Right ventricle myocardium inferior (tissue), 1 donor: Measurements from ENCODE around the gene LZTS2. TPM values are rescaled to one million over a fixed set of nuclear protein-coding genes. Genes with fewer than 3 reads are reported as not detected.
"Not testable (repeated sequence)": the region's sequence is repeated elsewhere in the genome, so short reads cannot be mapped to it uniquely, and the experiment has no call there.

Experiments
- ATAC-seq: fragments of 200-7000 bp; cut with Tn5 transposase; one replicate; pipeline ENCODE4 v1.9.1; 2020; ENCODE audit warnings: mild to moderate bottlenecking, moderate library complexity
- DNase-seq: peaks from one replicate; pipeline ENCODE4 v3.0.0; 2021; ENCODE audit errors: missing footprints
- intact Hi-C: fragments of 100-400 bp; cut with DNase I; formaldehyde crosslinking; loops from one replicate; pipeline ENCODE4 v1.11.0; 2022
- total RNA-seq: library from RNA; stranded (reverse); fragmentation: NEBNext Ultra II Directional; extraction: Animal tissue kit (Norgen Biotek cat#: 25700); gene quantifications from one replicate; pipeline ENCODE4 v1.2.1, GENCODE V29; 2021
- donor health status: DM: no; HTN: yes; CAD: no; lungs with severe emphysema.

Gene LZTS2
- total RNA-seq, 1 donor from 2014 or later: 43.4 TPM

DNA sequence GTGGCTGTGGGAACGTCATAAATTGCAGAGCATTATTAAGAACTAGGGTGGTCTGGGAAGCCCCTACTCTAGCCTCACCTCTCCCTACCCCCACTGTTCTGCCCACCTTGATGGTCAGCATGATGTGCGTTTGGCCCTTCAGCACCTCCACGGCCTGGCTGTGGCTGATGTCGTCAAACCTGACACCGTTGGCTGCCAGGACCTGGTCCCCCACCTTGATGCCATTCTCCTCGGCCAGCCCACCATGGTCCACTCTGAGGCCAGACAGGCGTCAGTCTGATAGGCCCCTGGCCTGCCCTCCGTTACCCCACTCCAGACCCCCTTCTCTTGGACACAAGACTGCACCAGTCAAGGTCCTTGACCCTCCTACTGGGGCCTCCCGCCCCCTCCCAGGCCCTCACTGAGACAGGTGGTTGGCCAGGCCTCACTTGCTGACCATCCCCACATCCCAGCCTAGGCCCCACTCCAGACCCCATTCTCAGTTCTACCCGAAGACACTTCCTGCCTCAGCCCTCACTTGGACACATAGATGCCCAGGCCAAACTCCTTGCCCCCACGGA lies 22.2 kb downstream of the LZTS2 start:
- ATAC-seq (no peak), DNase-seq (no peak)
- intact Hi-C loops: no loop called here

DNA sequence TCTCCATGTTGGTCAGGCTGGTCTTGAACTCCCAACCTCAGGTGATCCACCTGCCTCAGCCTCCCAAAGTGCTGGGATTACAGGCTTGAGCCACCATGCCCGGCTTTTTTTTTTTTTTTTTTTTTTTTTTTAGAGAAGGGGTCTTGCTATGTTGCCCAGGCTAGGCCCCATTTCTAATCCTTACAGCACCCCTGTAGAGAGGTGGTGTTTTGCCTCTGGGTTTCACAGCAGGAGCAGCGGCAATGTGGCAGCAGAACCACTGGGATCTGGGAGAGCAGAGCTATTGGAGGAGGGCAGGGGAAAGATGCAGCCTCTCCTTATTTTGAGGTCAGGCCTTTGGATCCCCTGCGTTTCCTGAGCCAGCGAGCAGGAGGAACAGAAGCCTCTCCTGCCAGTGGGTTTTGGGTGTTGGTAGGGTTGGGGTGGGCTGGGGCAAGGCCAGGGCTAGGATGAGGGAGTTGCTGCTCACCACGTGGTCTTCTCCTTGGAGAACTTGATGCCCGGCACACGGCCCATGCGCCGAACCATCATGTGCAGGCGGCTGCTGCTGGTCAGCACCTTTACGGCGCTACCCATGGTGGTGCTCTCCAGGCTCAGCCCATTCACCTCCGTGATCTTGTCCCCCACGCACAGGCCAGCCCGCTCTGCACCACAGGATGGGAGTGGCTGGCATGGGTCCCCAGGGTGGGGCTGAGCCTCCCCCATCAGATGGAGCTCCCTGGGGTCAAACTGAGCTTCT lies 23.5 kb downstream of the LZTS2 start:
- intact Hi-C loops: no loop called here
- no peak for ATAC-seq
- DNase-seq: peak; percentile 43

DNA sequence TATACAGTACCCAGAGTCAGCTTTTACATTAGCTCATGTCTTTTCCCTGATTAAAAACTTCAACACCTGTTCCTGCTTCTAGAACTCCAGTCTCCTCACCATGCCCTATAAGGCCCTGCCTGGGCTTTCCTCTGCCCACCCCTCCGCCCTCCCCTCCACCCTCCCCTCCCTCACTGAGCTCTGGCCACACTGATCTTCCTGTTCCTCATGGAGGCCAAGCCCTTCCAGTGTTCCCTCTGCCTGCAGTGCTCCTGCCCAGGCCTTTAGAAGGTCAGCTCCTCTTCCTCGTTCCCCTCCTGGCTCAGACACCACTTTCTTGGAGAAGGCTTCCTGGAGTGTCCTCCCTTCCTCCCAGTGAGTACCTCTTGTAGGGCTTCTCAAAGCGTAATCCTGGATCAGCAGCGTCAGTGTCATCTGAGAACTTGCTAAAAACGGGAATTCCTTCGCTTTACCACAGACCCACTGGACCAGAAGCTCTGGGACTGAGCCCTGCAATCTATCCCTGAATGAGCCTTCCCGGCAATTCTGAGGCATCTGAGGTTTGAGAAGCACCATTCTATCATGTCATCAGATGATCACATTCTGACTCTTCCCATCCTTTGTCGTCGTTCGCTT lies 27.6 kb downstream of the LZTS2 start:
- DNase-seq (no peak), ATAC-seq (no peak)
- intact Hi-C loops: no loop called here

DNA sequence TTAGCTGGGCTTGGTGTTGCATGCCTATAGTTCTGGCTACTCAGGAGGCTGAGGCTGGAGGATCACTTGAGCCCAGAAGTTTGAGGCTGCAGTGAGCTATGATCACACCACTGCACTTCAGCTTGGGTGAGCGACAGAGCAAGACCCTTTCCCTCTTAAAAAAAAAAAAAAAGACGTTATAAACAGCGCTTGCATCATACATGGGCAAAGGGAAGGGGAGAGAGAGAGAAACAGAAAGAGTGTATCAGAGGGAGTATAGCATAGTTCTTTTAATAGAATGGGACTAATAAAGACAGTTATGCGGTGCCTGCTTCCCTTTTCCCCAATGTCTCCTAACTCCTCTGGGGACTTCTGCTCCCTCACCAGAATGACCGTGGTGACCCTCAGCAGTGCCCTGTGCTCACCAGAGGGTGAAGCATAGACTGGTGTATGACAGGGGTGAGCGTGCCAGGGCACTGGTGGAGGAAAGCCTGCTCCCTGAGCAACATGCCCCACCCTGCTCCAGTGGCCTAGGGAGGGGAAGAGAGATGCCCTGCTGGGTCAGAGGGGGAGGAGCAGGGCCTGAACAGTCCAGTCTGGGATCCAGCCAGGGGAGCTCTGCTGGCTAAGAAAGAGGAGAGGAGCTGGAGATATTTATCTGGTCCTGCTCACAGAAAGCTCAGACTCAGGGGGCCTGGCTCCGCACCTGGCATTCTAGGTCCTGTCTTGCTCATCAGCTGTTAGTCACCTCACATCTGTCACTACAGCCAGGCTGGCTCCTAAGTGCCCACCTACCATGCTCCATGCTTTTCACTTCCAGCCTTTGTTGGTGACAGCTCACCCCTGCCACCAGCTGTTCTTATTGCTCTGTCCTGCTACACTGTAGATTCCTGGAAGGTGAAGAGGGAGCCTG lies 29.1 kb downstream of the LZTS2 start:
- intact Hi-C loops: no loop called here
- ATAC-seq: no peak
- DNase-seq: no peak

DNA sequence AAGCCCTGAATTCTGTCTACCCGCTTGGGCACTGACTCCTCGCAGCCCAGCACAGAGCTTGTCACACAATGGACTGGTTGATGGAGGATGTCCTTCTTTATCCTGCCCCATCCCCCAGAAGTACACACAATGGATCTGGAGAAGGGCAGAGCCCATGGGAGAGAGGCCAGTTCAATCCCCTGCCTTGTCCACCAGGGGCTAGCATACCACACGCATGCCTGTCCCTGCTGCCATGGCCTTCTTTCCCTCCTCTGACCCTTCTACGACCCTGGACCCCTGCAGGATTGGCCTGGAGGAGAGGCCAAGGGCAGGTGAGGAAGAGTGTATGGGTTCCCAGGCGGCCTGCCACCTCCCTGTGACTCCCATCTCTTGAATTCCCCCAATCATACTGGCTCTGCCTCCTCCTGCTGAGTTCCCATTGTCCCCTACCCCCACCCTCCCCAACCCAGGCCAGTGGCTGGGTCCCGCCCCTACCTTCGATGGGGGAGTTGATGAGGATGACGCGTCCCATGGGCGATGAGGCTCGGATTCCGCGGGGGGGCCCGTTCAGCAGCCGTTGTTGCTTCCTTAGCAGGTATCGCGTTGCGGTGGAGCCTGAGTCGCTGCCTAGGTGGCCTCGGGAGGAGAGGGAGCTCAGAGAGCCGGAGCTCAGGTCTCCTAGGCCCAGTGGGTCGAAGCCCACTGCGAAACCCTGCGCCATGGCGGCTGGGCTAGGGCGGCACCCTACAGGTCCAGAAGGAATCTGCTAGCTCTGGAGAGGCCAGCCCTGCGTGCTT lies 30.1 kb downstream of the LZTS2 start:
- no peak for DNase-seq
- intact Hi-C loops: loop anchor here (5.0 kb wide), 1 partner anchor 42 kb away; the partner anchor contains the start of genes MRPL43 and TWNK

DNA sequence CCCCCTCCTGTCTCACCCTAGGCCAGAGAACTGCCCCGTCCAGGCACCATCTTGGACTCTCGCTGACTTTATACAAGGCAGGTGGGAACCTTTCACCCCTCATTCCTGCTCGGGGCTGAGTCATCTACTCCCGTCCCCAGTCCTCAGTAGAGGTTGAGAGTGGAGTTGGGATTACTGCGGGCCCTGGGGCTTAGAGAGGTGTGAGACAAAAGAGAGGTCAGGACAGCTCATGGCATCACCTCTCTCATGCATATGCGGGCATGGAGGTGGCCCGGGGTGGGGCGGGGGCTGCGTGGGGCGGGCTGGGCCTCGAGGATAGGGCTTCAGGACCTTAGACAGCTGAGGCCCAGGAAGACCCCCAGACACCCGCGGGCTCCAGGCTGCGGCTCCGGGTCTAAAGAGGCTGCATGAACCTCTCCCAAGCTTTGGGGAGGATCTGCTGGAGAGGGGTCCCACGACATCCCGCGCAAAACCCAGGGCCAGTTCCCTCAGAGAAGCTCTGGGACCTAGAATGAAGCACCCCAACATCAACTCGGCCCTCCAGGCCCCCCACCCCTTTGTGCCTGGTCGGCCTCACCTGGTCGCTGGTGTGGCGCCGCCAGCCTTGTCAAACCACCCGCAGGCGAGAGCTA lies 31.0 kb downstream of the LZTS2 start:
- no peak for DNase-seq
- intact Hi-C loops: loop anchor here (5.0 kb wide), 1 partner anchor 43 kb away; the partner anchor contains the start of genes MRPL43 and TWNK
- ATAC-seq: no peak

More for the DNA sequence above, 30.1 kb downstream of the LZTS2 start:
- ATAC-seq: no peak

DNA sequence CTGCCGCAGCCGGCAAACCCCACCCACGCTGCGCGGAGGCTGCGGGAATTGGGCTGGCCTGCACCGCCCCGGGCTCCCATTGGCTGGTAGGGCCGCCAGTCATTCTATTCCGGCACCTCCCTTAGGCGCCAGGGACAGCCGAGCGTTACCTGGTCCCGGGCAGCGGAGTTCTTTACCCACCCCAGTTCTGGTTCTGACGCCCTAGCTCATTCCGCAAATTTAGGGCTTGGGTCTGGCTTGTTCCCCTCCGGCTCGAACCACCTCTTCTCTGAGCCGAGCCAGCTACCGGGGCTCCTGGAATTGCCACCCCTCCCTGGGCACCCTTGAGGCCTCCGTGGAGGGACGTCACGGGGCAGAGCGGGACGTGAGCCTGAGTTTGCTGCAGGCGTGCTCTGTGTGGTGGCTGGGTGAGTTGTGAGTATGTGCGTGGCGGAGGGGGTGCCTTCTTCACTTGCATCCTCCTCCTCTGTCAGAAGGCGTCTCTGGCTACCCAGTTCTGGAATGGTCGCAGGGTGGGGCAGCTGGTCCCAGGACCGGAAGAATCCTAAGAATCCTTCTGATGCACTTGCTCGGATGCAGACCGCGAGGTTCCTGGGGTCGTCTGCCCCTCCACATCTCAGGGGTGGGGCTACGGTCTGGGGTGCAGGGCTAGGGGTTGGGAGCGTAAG lies 31.7 kb downstream of the LZTS2 start, which contains the start of the genes PDZD7 and SFXN3:
Gene PDZD7 (minus strand): TSS at position 2 of the 668 bp plus-strand sequence. CDS start 910 bp downstream, outside the sequence.
Gene SFXN3 (plus strand): TSS at position 107 of the 668 bp plus-strand sequence. CDS start 3,461 bp downstream, outside the sequence.
- peak; percentile 97 for DNase-seq
- peak; percentile 92 for ATAC-seq
- intact Hi-C loops: loop anchor here (5.0 kb wide), 1 partner anchor 44 kb away; the partner anchor contains the start of genes MRPL43 and TWNK

DNA sequence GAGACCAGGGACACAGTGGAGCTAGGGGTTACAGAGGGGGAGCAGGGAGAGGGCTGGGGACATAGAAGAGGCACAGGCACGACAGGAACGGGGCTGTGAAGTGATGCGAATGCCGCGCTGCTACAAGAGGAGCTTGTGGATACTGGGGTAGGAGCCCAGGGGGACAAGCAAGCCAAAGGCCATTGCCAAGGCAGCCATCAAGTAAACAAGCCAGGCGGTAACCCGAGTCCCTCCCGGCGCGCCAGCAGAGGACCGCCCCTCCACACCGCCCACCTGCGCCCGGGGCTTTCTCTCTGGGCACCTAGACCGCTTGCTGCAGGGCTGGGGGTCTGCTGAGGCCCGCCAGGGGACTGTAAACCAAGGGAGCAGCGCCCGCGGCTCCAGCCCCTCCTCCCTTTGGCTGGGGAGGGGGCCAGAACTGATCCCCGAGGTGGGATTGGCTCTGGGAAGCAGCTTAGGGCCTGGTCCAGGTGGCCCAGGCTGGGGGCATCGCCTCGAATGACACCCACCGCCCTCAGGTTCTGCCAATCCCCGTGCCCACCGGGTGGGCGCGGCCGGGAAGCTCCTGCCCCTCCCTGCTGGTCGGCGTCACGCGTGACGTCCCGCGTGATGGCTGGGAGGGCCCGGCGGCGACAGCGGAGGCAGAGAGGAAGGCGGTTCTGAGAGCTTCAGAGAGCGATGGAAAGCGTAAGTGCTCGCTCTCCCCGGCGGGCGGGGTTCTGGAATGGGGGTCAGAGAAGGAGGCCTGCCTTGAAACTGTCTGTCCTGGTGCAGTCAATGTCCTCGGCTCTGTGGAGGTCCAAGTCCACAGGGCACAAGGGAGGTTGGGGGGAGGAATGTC lies 32.4 kb downstream of the LZTS2 start:
- peak; percentile 95 for DNase-seq
- intact Hi-C loops: loop anchor here (5.0 kb wide), 1 partner anchor 45 kb away; the partner anchor contains the start of genes MRPL43 and TWNK
- peak; percentile 72 for ATAC-seq

DNA sequence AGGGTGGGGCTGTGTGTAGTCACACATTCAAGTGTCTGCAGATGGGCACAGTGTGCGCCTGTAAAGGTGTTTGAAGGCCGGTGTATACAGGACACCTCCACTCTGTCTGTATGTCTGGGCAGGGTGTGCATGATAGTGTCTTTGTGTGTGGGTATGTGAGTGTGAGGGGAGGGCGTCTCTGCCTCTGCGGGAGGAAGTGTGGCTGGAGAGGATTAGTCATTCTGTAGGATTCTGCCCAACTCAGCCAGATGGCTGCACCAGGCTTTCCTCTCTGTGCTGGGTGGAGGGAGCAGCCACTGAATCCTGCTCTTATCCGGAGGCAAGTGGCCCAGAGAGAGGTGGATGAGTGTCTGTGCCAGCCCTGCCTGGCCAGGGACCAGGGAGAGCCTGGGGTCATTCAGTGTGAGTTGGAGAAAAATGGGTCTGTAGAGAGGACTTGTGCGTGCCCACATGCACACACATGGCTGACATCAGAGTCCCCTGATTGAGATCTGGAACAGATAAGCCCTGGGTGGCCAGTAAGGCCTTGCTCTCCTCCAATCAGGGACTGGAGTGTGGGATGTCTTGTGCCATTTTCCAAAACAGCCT lies 33.1 kb downstream of the LZTS2 start:
- intact Hi-C loops: loop anchor here (5.0 kb wide), 1 partner anchor 45 kb away; the partner anchor contains the start of genes MRPL43 and TWNK
- no peak for DNase-seq

DNA sequence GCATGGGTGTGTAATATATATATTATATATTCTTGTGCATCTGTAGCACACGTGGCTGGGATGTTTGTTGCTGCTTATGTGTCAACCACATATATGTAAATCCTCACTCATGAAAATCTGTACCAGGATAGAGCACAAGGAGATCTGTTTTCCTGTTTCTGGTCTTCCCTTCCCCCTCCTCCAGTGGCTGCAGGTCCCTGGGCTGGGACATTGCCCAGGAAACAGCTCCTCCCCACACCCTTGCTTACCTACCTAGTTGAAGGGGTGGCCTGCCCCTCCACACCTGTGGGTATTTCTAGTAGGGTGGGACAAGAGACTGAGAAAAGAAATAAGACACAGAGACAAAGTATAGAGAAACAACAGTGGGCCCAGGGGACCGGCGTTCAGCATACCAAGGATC lies 33.7 kb downstream of the LZTS2 start:
- no peak for DNase-seq
- intact Hi-C loops: loop anchor here (5.0 kb wide), 1 partner anchor 46 kb away; the partner anchor contains the start of genes MRPL43 and TWNK
- ATAC-seq: no peak

More for the DNA sequence above, 33.1 kb downstream of the LZTS2 start:
- ATAC-seq: peak; percentile 53

DNA sequence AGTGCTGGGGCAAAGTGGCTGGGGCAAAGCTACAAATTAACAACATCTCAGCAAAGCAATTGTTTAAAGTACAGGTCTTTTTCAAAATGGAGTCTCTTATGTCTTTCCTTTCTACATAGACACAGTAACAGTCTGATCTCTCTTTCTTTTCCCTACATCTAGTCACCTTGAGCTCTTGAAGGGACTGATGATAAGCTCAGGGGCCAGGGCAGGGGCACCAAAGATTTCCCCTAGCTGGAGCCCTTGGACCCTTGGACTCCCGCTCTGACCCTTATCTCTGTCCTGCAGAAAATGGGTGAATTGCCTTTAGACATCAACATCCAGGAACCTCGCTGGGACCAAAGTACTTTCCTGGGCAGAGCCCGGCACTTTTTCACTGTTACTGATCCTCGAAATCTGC lies 34.8 kb downstream of the LZTS2 start:
- not testable (repeated sequence) for ATAC-seq, DNase-seq
- intact Hi-C loops: loop anchor here (5.0 kb wide), 1 partner anchor 47 kb away; the partner anchor contains the start of genes MRPL43 and TWNK

DNA sequence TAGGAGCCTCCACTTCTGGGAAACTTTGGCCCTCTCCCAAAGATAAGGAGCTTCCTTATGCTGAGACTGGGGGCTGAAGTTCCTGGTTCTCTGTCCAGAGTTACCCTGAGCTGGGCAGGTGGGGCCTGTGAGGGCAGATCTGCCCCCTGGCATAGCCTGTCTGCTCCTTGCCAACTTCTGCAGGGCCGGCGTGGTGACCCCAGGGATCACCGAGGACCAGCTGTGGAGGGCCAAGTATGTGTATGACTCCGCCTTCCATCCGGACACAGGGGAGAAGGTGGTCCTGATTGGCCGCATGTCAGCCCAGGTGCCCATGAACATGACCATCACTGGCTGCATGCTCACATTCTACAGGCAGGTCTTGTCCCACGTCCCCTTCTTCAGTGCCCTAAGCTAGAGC lies 35.7 kb downstream of the LZTS2 start:
- no peak for DNase-seq
- intact Hi-C loops: no loop called here
- no peak for ATAC-seq

DNA sequence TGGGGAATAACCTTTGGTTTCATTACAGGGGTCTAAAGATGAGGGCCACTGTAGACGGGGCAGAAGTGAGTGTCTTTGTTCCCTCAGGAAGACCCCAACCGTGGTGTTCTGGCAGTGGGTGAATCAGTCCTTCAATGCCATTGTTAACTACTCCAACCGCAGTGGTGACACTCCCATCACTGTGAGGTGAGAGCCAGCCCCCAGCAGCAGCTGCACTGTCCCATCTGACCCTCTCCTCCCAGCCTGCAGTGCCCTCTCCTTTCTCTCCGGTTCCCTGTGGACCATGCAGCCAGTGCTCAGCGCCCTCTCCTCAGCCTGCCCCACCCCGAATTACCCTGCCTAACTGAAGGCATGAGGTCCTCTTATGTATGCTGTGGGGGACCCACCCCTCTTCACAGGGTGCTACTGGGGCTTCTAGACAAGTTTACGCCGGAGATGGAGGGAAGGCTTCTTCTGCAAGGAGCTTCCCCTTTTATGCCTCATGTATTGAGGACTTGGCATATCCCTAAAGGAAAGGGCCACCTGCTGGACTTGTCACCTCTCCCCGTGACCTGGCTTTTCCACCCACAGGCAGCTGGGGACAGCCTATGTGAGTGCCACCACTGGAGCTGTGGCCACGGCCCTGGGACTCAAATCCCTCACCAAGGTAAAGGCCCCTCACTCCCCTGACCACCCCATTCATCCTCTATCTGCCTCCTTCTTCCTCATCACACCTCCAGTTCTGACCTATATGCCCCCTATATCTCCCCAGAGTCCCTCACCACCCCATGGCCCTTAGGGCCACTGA lies 36.5 kb downstream of the LZTS2 start:
- intact Hi-C loops: no loop called here
- DNase-seq: no peak
- no peak for ATAC-seq

DNA sequence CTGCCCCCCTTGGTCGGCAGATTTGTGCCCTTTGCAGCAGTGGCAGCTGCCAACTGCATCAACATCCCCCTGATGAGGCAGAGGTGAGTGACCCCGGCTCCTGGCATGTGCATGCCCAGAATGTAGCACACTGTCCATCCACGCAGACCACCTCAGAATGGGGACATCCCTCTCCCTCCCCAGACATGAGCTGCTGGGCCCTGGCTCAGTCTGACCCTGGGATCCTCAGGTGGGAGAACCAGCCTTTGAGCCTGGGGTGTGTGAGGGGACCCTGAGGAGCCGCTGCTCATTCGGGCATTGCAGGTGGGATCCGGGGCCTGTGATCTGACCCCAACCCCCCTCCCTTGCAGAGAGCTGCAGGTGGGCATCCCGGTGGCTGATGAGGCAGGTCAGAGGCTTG lies 37.1 kb downstream of the LZTS2 start:
- DNase-seq (no peak), ATAC-seq (no peak)
- intact Hi-C loops: no loop called here

DNA sequence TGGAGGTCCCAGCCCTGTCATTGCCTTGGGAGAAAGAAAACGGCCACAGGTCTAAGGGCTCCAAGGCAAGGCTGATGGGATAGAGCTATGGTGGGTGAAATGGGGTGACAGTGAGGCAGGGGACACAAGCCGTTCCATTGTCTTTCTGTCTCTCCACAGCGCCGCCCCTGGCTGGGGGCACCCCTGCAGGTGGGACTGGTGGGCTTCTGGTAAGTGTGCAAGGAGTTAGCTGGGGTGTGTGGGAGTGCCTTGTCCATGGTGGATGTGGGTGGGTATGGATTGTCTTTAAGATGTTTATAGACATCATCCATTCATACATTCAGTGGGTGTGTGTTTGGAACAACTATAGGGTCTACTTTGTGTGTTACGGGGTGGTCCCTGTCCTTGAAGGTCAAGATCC lies 38.9 kb downstream of the LZTS2 start:
- ATAC-seq: no peak
- intact Hi-C loops: no loop called here
- DNase-seq: no peak
